Mammary microvascular endothelial cell (primary cell): ENCODE results near the gene SRPRB. TPM values are rescaled to one million over a fixed set of nuclear protein-coding genes. Genes with fewer than 3 reads are reported as not detected.

ENCODE experiments used
- total RNA-seq: library from RNA; depleted of rRNA; stranded (reverse); fragments of >200 nt; gene quantifications from 2 replicates; pipeline ENCODE4 v1.2.3, GENCODE V29; 2015

Gene SRPRB, protein sequence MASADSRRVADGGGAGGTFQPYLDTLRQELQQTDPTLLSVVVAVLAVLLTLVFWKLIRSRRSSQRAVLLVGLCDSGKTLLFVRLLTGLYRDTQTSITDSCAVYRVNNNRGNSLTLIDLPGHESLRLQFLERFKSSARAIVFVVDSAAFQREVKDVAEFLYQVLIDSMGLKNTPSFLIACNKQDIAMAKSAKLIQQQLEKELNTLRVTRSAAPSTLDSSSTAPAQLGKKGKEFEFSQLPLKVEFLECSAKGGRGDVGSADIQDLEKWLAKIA
- total RNA-seq, result 47.5 and 47.8 TPM in 2 replicates

DNA sequence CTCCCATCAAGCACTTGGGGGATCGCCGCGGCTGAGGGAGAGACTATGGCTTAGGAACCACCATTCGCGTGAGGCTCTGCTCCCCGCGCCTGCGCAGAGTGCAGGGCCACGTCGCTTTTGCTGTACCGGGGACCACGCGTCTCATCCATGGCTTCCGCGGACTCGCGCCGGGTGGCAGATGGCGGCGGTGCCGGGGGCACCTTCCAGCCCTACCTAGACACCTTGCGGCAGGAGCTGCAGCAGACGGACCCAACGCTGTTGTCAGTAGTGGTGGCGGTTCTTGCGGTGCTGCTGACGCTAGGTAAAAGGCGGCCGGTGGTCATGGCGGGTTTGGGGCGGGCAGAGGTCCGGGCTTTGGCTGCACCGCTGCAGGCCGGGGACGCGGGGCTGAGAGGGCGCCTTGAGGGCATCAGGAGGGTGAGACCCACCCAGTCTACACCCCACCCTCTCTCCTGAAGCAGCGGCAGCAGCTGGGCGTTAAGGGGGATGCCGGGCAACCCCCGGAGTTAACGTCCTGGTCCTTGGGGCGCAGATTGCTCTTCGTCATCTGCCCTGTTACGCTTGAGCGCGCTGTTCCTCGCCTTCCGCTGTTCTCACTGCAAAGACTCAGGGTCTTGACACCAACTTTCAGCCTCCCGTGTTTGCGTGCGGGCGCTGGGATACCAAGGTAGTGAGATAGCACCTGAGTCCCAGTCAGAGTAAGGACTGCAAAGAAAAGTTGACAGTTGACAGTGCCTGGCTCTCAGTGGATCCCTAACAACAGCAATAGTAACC lies at the start of gene SRPRB:
TSS of gene SRPRB (plus strand) at position 114 of the 774 bp plus-strand sequence. CDS start at position 148, 34 bp downstream.

Other genes with a start within 250 kb of the SRPRB start
- gene CDV3, start 232.1 kb upstream of the SRPRB start, total RNA-seq, result 172 and 199 TPM in 2 replicates
- gene TOPBP1, start 143.9 kb upstream of the SRPRB start, total RNA-seq, result 32.1 and 42.2 TPM in 2 replicates
- gene TF, start 59.4 kb upstream of the SRPRB start, total RNA-seq, result 0.07 TPM in 1 of 2 replicates, not detected in the other
- gene RAB6B, start 90.1 kb downstream of the SRPRB start, total RNA-seq, result 1.1 and 1.2 TPM in 2 replicates
- 5.6 and 11.5 TPM in 2 replicates for gene SLCO2A1, start 224.1 kb downstream of the SRPRB start, total RNA-seq